NCI-H345 treated with DMSO at 0.1 percent for 48 hours (cell line): ENCODE data around the gene TRIO.

ENCODE experiments used
- DNase-seq: peaks from one replicate; lab custom pipeline; 2025; ENCODE audit not compliant: unreplicated experiment; lab: John Stamatoyannopoulos, UW

Gene TRIO

GRCh38 chr5:14145435-14146334 is 2.5 kb downstream of the TRIO start:
- DNase-seq, result no peak

- no peak for DNase-seq
These were observed 3.6 kb downstream of the TRIO start for GRCh38 chr5:14146725-14147124.

DNA sequence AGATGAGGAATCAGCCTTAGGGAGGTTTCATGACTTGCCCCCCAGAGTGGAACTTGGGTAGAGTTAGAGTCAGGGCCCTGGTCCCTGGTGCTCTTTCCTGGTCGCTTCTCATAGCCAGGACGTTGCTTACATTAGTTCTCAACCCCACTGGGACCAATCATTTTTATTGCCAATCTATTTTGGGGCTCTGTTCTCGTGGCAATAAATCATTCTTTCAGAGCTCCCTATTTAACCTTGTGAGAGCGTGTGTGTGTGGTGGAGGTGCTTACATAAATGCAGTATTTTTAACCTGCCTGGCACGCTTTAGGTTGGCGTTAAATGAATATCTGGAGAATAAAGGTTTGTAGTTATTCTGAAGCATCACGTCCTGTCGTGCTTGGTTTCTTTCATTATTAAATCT is 4.1 kb downstream of the TRIO start:
- no peak for DNase-seq

GRCh38 chr5:14148483-14148882 is 5.3 kb downstream of the TRIO start:
- DNase-seq, result no peak

- DNase-seq, result no peak
These were observed 5.9 kb downstream of the TRIO start for GRCh38 chr5:14148890-14149671.

- DNase-seq, result no peak
These were observed 6.6 kb downstream of the TRIO start for GRCh38 chr5:14149672-14150274.

GRCh38 chr5:14151416-14151815 is 8.3 kb downstream of the TRIO start:
- no peak for DNase-seq

DNA sequence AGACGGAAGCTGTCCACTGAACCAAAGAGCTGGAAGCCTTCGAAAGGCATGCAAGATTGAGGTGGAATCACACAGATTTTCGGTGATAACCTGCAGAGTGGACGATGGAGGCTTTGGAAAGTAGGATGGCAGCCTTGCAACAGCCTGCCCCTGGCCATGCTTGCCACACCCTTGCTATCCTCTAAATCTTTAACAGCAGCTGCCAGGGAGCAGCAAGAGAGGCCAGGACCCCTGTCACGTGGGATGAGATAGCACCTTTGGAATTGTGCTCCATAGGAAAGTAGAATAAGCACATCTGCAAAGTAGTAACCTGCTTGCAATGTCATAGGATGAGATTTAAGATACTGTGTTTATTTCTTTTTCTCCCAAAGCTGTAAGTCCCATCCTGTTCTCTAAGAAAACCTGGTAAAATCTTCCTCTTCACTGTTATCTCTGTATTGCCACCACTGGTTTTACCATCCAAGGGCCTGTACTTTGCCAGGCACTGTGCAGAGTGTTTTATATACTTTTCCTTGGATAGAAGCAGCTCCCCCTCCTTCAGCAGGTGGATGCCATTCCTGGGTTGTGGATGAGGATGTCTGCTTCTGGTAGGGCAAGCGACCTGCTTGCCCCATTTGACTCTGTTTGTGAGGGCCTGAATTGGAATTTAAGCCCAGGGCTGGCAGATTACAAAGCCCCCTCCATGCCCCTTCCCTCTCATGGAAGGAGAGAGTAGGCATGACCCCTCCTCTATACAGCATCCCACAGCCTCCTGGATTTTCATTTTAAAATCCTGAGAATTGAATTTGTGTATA is 10.1 kb downstream of the TRIO start:
- no peak for DNase-seq

GRCh38 chr5:14153932-14154731 is 11.0 kb downstream of the TRIO start:
- no peak for DNase-seq

- DNase-seq, result no peak
These were observed 11.9 kb downstream of the TRIO start for GRCh38 chr5:14155075-14155474.

DNA sequence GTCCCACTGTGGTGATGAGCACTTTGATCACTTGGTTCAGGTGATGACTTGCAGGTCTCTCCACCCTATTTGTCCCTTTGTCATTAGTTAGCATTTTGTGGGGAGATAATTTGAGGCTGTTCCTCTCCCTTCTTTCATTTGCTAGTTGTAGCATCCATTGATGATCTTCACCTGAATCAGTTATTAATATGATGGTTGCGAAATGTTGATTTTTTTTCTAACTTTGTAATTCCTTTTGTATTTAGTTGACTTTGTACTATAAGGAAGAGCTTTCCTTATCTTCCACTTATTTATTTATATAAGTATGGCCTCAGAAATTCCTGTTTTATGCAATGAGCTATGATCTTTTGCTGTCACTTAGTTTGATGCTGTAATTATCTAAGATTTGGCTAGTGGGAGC is 12.6 kb downstream of the TRIO start:
- no peak for DNase-seq

- DNase-seq, result no peak
These were observed 13.1 kb downstream of the TRIO start for GRCh38 chr5:14156290-14156649.

DNA sequence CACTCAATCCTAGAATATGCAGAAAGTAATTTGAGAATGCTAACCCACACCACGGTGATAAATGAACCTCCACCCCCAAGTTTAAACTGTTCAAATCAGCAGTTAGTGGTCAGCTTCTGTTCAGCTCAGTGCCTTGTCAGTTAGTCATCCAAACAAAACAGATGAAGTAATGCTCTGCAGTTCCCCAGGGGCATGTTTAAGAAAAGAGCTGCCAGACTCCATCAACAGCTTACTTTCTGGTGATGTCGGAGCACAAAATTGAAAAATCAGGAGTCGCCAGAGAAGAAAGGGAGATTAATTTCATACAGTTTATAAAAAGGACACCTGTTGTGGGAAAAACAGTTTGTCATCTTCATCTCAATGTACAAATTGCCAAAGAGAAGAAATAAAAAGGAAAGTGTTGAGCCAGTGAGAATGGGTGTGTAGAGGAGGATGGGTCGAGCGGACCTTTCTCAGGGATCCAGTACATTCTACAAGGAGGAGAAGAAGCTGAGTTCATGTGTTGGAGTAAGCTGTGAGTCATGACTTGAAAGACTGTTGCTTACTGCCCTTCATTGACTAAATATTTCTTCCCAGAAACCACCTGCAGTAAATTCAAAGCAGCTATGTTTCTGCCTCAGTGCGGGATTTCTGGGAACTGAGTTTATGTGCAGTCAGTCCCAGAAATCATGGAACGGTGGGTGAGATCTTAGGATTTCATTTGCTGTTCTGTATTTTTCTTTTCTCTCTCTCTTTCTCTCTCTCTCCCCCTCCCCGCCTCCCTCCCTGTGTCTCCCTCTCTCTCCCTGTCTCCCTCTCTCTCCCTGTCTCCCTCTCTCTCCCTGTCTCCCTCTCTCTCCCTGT is 13.7 kb downstream of the TRIO start:
- no peak for DNase-seq

GRCh38 chr5:14157493-14157782 is 14.3 kb downstream of the TRIO start:
- no peak for DNase-seq

DNA sequence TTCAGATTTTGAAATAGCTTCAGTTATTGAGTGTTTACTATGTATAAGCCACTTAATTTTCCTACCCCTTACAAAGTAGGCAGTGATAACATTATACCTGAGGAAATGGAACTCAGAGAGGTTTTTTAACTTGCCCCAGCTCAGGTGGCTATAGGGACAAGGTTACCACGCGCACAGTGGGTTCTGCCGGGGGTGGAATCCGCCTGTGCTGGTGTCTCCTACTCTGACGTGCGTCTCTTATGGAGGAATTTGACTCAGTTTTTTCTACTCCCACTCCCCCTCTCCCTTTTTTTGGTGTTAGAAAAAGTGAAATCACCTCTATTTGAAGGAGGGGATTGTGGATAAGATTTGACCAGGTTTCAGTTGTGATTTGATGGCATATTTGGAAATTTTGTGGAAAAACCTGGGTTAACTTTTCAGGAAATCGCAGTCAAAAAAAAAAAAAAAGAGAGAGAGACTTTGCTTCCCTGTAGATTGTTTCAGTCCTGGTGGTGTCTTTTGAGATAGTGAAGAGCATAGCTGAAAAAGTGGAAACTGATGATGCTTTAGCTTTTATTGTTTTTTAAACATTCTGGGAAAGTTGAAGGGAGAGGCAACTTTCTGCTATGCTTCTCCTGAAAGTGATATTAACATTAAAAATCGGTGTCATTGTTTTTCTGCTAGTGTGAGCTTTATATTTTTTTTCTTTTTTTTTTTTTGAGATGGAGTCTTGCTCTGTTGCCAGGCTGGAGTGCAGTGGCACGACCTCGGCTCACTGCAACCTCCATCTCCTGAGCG is 15.9 kb downstream of the TRIO start:
- DNase-seq, result no peak

DNA sequence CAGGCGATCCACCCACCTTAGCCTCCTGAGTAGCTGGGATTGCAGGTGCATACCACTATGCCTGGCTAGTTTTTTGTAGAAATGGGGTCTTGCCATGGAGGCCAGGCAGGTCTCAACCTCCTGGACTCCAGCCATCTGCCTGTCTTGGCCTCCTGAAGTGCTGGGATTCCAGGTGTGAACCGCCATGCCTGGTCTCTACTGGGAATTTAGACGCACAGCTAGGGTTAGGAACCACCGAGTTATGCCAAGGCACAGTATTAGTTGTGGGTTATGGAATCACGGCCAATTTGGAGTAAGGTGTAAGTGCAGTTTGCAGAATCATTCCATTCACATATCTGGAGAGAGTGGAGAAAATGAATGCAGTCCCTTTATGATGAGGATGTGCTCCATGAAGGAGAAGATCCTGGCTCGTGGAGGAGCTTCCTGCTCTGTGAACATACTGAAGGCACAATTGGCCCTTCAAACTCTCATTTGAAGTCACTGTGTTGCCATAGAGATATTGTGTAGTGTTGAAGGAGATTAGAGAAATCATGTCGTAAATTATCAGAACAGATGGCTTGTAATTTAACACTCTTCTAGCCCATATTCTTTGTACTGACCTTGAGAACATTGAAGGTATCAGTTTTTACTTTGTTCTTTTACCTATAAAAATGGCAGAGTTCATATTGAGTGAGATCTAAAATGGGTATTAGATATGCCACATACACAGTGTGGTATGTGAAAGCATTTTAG is 18.8 kb downstream of the TRIO start:
- DNase-seq, result no peak

GRCh38 chr5:14164164-14165163 is 21.3 kb downstream of the TRIO start:
- no peak for DNase-seq
